Karpas-422 (cell line): ENCODE measurements around the gene LRRC2. TPM values are rescaled to one million over a fixed set of nuclear protein-coding genes. Genes with fewer than 3 reads are reported as not detected.

Experiments
- DNase-seq: peaks from one replicate; pipeline ENCODE4 v3.0.0-alpha.2; 2015
- H2AFZ ChIP-seq: fragments of 200-600 bp; sonication (generic); 2 replicates; pipeline ENCODE4 v1.6.1; 2014; ENCODE audit warnings: antibody characterized with exemption, low read length, mixed read lengths
- H3K27ac ChIP-seq: fragments of 200-600 bp; sonication (generic); 2 replicates; pipeline ENCODE4 v1.5.1; 2014; ENCODE audit warnings: mild to moderate bottlenecking, low read length, moderate library complexity
- H3K27me3 ChIP-seq: fragments of 200-600 bp; sonication (generic); 2 replicates; pipeline ENCODE4 v1.6.1; 2014; ENCODE audit warnings: low read length, mixed read lengths
- H3K36me3 ChIP-seq: fragments of 200-600 bp; sonication (generic); 2 replicates; pipeline ENCODE4 v1.6.1; 2014; ENCODE audit warnings: low read length, mixed read lengths; ENCODE audit not compliant: insufficient read depth
- H3K4me1 ChIP-seq: fragments of 200-600 bp; sonication (generic); 2 replicates; pipeline ENCODE4 v1.6.1; 2014; ENCODE audit warnings: mild to moderate bottlenecking, low read length, mixed read lengths
- H3K4me2 ChIP-seq: fragments of 200-600 bp; sonication (generic); 2 replicates; pipeline ENCODE4 v1.6.1; 2014; ENCODE audit warnings: low read length, low read depth, mild to moderate bottlenecking; ENCODE audit not compliant: poor library complexity, severe bottlenecking
- H3K4me3 ChIP-seq: fragments of 200-600 bp; sonication (generic); 2 replicates; pipeline ENCODE4 v1.5.1; 2014; ENCODE audit warnings: mild to moderate bottlenecking, antibody characterized with exemption, low read length, mixed read lengths
- H3K79me2 ChIP-seq: fragments of 200-600 bp; sonication (generic); 2 replicates; pipeline ENCODE4 v1.6.1; 2014; ENCODE audit warnings: mild to moderate bottlenecking, low read length, mixed read lengths
- H3K9ac ChIP-seq: fragments of 200-600 bp; sonication (generic); 2 replicates; pipeline ENCODE4 v1.6.0; 2014; ENCODE audit warnings: low read length
- H3K9me2 ChIP-seq: fragments of 200-600 bp; sonication (generic), shearing (Covaris generic); replicated peaks from 2 replicates; pipeline ENCODE4 v1.6.0; 2014; ENCODE audit warnings: mild to moderate bottlenecking, low read length, moderate library complexity; ENCODE audit not compliant: insufficient read depth
- H3K9me3 ChIP-seq: fragments of 300-700, 200-600 bp; sonication (generic); 2 replicates; pipeline ENCODE4 v1.6.1; 2014; ENCODE audit warnings: low read length, mixed read lengths
- H4K20me1 ChIP-seq: fragments of 200-600 bp; sonication (generic); 2 replicates; pipeline ENCODE4 v1.6.1; 2014; ENCODE audit warnings: mild to moderate bottlenecking, antibody characterized with exemption, low read length, low read depth; ENCODE audit not compliant: insufficient read depth
- total RNA-seq: library from RNA; depleted of rRNA; stranded (reverse); fragments of >200 nt; shearing (Covaris generic); gene quantifications from 2 replicates; pipeline ENCODE4 v1.2.3, GENCODE V29; 2014; ENCODE audit warnings: low replicate concordance

LRRC2 gene
- total RNA-seq, 1 experiment from 2014 or later = not detected

GRCh38 chr3:46491089-46492070 lies 74.7 kb downstream of the LRRC2 start:
- H3K79me2 ChIP-seq = no peaks in the 10 kb centered on the region
- H3K9ac ChIP-seq = no peak overlapping the region
- H3K9me3 ChIP-seq = no peaks in the 10 kb centered on the region
- no peaks in the 10 kb centered on the region for H3K9me2 ChIP-seq
- H4K20me1 ChIP-seq = no peaks in the 10 kb centered on the region; the same call in 1 of the 2 replicates
- H3K36me3 ChIP-seq = no peaks in the 10 kb centered on the region
- no peak overlapping the region for H2AFZ ChIP-seq
- H3K27ac ChIP-seq = no peak overlapping the region
- no peak overlapping the region for H3K4me2 ChIP-seq
- H3K27me3 ChIP-seq = no peaks in the 10 kb centered on the region
- no peak for DNase-seq
- H3K4me1 ChIP-seq = peaks cover 4% of the 10 kb centered on the region; the same call in 1 of the 2 replicates
- no peak overlapping the region for H3K4me3 ChIP-seq

GRCh38 chr3:46490338-46491084 lies 75.6 kb downstream of the LRRC2 start:
- Histone ChIP-seq H3K4me3 (no peak overlapping the region), H3K9me3 (no peaks in the 10 kb centered on the region), H3K27ac (no peak overlapping the region), H3K27me3 (no peaks in the 10 kb centered on the region), H3K4me1 (peaks cover 4% of the 10 kb centered on the region; the same call in 1 of the 2 replicates), H3K9ac (no peak overlapping the region), H2AFZ (no peak overlapping the region), H3K9me2 (no peaks in the 10 kb centered on the region), H3K79me2 (no peaks in the 10 kb centered on the region), H3K4me2 (no peak overlapping the region), H4K20me1 (no peaks in the 10 kb centered on the region), H3K36me3 (no peaks in the 10 kb centered on the region)
- no peak for DNase-seq

GRCh38 chr3:46489875-46490274 lies 76.2 kb downstream of the LRRC2 start:
- Histone ChIP-seq H2AFZ (no peak overlapping the region), H3K79me2 (no peaks in the 10 kb centered on the region), H3K4me3 (no peak overlapping the region), H3K27me3 (no peaks in the 10 kb centered on the region), H3K9me2 (no peaks in the 10 kb centered on the region), H3K4me2 (no peak overlapping the region), H4K20me1 (no peaks in the 10 kb centered on the region), H3K9me3 (no peaks in the 10 kb centered on the region), H3K27ac (no peak overlapping the region), H3K4me1 (peaks cover 4% of the 10 kb centered on the region; the same call in 1 of the 2 replicates), H3K9ac (no peak overlapping the region), H3K36me3 (no peaks in the 10 kb centered on the region)
- DNase-seq = no peak

GRCh38 chr3:46489381-46489780 lies 76.7 kb downstream of the LRRC2 start:
- H3K9ac ChIP-seq = no peak overlapping the region
- H3K27me3 ChIP-seq = no peaks in the 10 kb centered on the region
- no peak overlapping the region for H3K27ac ChIP-seq
- peaks cover 4% of the 10 kb centered on the region; the same call in 1 of the 2 replicates for H3K4me1 ChIP-seq
- H3K4me3 ChIP-seq = no peak overlapping the region
- H3K9me2 ChIP-seq = no peaks in the 10 kb centered on the region
- H3K79me2 ChIP-seq = no peaks in the 10 kb centered on the region
- DNase-seq = no peak
- H4K20me1 ChIP-seq = no peaks in the 10 kb centered on the region
- no peaks in the 10 kb centered on the region for H3K36me3 ChIP-seq
- no peak overlapping the region for H3K4me2 ChIP-seq
- no peak overlapping the region for H2AFZ ChIP-seq
- no peaks in the 10 kb centered on the region for H3K9me3 ChIP-seq

- Histone ChIP-seq H3K4me3 (no peak overlapping the region), H3K36me3 (no peaks in the 10 kb centered on the region), H2AFZ (no peak overlapping the region), H4K20me1 (0 out of 2 replicates have a peak, but pooled peaks cover 2% of the 10 kb centered on the region), H3K27ac (no peak overlapping the region), H3K27me3 (no peaks in the 10 kb centered on the region), H3K4me2 (no peak overlapping the region), H3K9me3 (no peaks in the 10 kb centered on the region), H3K9me2 (no peaks in the 10 kb centered on the region), H3K9ac (no peak overlapping the region), H3K4me1 (peaks cover 4% of the 10 kb centered on the region; the same call in 1 of the 2 replicates), H3K79me2 (no peaks in the 10 kb centered on the region)
- DNase-seq = peak; percentile 97
Measured at GRCh38 chr3:46488735-46489361, 77.3 kb downstream of the LRRC2 start.

- 0 out of 2 replicates have a peak, but pooled peaks cover 2% of the 10 kb centered on the region for H4K20me1 ChIP-seq
- no peaks in the 10 kb centered on the region for H3K79me2 ChIP-seq
- no peaks in the 10 kb centered on the region for H3K36me3 ChIP-seq
- H3K9me2 ChIP-seq = no peaks in the 10 kb centered on the region
- H3K27me3 ChIP-seq = no peaks in the 10 kb centered on the region
- no peaks in the 10 kb centered on the region for H3K9me3 ChIP-seq
- no peak overlapping the region for H3K4me2 ChIP-seq
- H3K4me1 ChIP-seq = peaks cover 4% of the 10 kb centered on the region; the same call in 1 of the 2 replicates
- H3K27ac ChIP-seq = no peak overlapping the region
- no peak overlapping the region for H3K4me3 ChIP-seq
- H3K9ac ChIP-seq = no peak overlapping the region
- H2AFZ ChIP-seq = no peak overlapping the region
- DNase-seq = no peak
Measured at GRCh38 chr3:46485779-46486175, 80.3 kb downstream of the LRRC2 start.

GRCh38 chr3:46484911-46485778 lies 81.0 kb downstream of the LRRC2 start:
- H3K36me3 ChIP-seq = no peaks in the 10 kb centered on the region
- H3K27me3 ChIP-seq = no peaks in the 10 kb centered on the region
- H3K79me2 ChIP-seq = no peaks in the 10 kb centered on the region
- H3K4me1 ChIP-seq = peaks cover 4% of the 10 kb centered on the region; the same call in 1 of the 2 replicates
- H3K9me3 ChIP-seq = no peaks in the 10 kb centered on the region
- no peak overlapping the region for H3K27ac ChIP-seq
- no peak overlapping the region for H2AFZ ChIP-seq
- no peak overlapping the region for H3K9ac ChIP-seq
- H3K4me3 ChIP-seq = no peak overlapping the region
- H3K4me2 ChIP-seq = no peak overlapping the region
- 0 out of 2 replicates have a peak, but pooled peaks cover 2% of the 10 kb centered on the region for H4K20me1 ChIP-seq
- no peak for DNase-seq
- no peaks in the 10 kb centered on the region for H3K9me2 ChIP-seq
